GM13976 (cell line): ENCODE data around the gene DSCAML1.

Experiments
- DNase-seq: peaks from one replicate; pipeline ENCODE4 v3.0.0; 2012; ENCODE audit warnings: low spot score
- in situ Hi-C: fragments of 300-500 bp; cut with MboI; formaldehyde crosslinking; loops from one replicate; pipeline ENCODE4 v1.12.0; 2022; ENCODE audit warnings: low sequenced_read_pairs, mixed read lengths, inconsistent platforms; ENCODE audit not compliant: unreplicated experiment
- TF ChIP-seq, protein P1 (sequence below): IDR thresholded peaks from 2 replicates; pipeline ENCODE4 v1.5.1; 2012; ENCODE audit warnings: borderline replicate concordance, mild to moderate bottlenecking; ENCODE audit not compliant: insufficient read depth; ENCODE audit errors: extremely low read depth, missing control alignments, control extremely low read depth

DSCAML1 gene

GRCh38 chr11:117806846-117807245 is 9.8 kb upstream of the DSCAML1 start:
- TF ChIP-seq, protein P1, sequence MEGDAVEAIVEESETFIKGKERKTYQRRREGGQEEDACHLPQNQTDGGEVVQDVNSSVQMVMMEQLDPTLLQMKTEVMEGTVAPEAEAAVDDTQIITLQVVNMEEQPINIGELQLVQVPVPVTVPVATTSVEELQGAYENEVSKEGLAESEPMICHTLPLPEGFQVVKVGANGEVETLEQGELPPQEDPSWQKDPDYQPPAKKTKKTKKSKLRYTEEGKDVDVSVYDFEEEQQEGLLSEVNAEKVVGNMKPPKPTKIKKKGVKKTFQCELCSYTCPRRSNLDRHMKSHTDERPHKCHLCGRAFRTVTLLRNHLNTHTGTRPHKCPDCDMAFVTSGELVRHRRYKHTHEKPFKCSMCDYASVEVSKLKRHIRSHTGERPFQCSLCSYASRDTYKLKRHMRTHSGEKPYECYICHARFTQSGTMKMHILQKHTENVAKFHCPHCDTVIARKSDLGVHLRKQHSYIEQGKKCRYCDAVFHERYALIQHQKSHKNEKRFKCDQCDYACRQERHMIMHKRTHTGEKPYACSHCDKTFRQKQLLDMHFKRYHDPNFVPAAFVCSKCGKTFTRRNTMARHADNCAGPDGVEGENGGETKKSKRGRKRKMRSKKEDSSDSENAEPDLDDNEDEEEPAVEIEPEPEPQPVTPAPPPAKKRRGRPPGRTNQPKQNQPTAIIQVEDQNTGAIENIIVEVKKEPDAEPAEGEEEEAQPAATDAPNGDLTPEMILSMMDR: no peak
- in situ Hi-C loops: loop anchor here (10.0 kb wide), 1 partner anchor 382 kb away; no protein-coding TSS in a partner anchor
- DNase-seq: no peak

DNA sequence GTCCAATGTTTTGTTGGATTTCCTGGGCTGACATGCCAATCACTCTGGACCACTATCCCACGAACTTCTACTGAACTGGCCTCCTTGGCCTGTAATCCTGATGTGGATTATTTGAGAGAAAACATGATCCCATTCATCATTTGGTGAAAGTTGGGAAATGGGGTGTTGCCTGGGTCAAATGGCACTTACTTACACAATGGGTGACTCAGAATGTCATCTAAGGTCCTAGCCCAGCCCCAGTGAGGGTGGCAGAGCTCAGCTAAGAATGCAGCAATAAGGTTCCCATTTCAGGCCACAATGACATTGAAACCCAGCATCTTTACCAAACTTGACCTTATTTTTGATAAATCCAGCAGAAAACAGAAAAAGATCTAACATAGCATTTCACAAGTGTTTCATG is 8.0 kb upstream of the DSCAML1 start:
- in situ Hi-C loops: loop anchor here (10.0 kb wide), 1 partner anchor 380 kb away; no protein-coding TSS in a partner anchor
- no peak for DNase-seq
- TF ChIP-seq, protein P1: no peak

DNA sequence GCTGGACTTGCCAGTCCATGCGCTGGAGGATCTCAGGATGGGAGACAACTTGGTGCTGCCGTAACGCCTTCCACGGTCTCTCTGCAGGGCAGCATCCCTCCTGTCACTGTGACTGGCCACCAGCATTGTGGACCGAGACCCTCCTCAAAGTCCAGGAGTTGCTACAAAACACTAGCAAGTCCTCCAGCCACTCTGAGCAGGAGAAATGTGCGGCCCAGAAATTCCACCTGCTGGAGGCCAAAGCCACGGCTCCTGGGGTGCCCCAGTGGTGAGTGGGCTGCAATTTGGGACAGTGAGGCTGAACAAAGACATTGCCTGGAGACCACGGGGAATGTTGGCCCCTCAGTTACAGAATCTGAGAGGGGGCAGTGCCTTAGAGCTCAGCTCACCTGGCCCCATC is 6.9 kb upstream of the DSCAML1 start:
- no peak for DNase-seq
- TF ChIP-seq, protein P1: no peak
- in situ Hi-C loops: loop anchor here (10.0 kb wide), 1 partner anchor 379 kb away; no protein-coding TSS in a partner anchor

GRCh38 chr11:117799634-117800033 is 2.6 kb upstream of the DSCAML1 start:
- TF ChIP-seq, protein P1: no peak
- no peak for DNase-seq
- in situ Hi-C loops: loop anchor here (10.0 kb wide), 1 partner anchor 375 kb away; no protein-coding TSS in a partner anchor

GRCh38 chr11:117796456-117796871 is 552 bp downstream of the DSCAML1 start:
- DNase-seq: no peak
- in situ Hi-C loops: no loop called here
- TF ChIP-seq, protein P1: no peak

- DNase-seq: peak; percentile 38
- TF ChIP-seq, protein P1: no peak
- in situ Hi-C loops: no loop called here
Measured at GRCh38 chr11:117795638-117796455, 1.2 kb downstream of the DSCAML1 start.
